ENCODE results near the gene KDSR. TPM values are rescaled to one million over a fixed set of nuclear protein-coding genes. Genes with fewer than 3 reads are reported as not detected.

The KDSR gene
- polyA plus RNA-seq, 1 donor: 35.6 TPM

GRCh38 chr18:63397349-63397748, 30.3 kb upstream of the KDSR start:
- DNase-seq: no peak
- H3K9me3 ChIP-seq (ENCODE audit: control insufficient read depth, low read depth, low read length): no peaks in the 10 kb centered on the region
- H3K27me3 ChIP-seq (ENCODE audit: control insufficient read depth, insufficient read depth, low read length): no peaks in the 10 kb centered on the region
- 100% methylated on average over 1 of the region's 1 CpG for WGBS (ENCODE audit: insufficient coverage, low lambda C conversion rate)
- H3K36me3 ChIP-seq (ENCODE audit: control insufficient read depth, insufficient read depth, low read length): peaks cover 60% of the 10 kb centered on the region
- no peak overlapping the region for H3K27ac ChIP-seq (ENCODE audit: low read length)
- no peak overlapping the region for H3K4me3 ChIP-seq (ENCODE audit: low read length)
- no peaks in the 10 kb centered on the region for H3K4me1 ChIP-seq (ENCODE audit: control insufficient read depth, insufficient read depth, low read length)

DNA sequence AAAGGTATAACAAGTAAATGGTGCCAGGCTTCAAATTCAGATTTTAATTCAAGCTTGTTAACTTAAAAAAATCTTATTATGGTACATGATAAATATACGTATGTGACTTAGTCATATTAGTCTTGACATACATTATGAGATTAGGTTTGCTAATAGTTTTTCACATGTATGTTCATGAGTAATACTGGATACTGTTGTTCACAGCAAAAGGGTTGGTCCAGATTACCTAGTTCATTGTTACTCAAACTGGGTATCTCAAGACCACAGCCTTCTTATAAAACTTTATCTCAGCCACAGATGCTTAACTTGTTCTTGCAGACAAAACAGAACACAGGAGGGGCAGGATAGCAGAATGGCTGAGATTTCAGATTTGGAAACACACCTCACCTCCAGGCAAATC, 28.5 kb upstream of the KDSR start:
- Histone ChIP-seq H3K4me3 (ENCODE audit: low read length) (no peak overlapping the region), H3K27me3 (ENCODE audit: control insufficient read depth, insufficient read depth, low read length) (no peaks in the 10 kb centered on the region), H3K9me3 (ENCODE audit: control insufficient read depth, low read depth, low read length) (no peaks in the 10 kb centered on the region), H3K36me3 (ENCODE audit: control insufficient read depth, insufficient read depth, low read length) (peaks cover 56% of the 10 kb centered on the region), H3K27ac (ENCODE audit: low read length) (no peak overlapping the region), H3K4me1 (ENCODE audit: control insufficient read depth, insufficient read depth, low read length) (no peaks in the 10 kb centered on the region)
- WGBS (ENCODE audit: insufficient coverage, low lambda C conversion rate): no CpG with 5 or more reads among the region's 1 CpG
- no peak for DNase-seq

GRCh38 chr18:63394954-63395353, 27.9 kb upstream of the KDSR start:
- DNase-seq: no peak

DNA sequence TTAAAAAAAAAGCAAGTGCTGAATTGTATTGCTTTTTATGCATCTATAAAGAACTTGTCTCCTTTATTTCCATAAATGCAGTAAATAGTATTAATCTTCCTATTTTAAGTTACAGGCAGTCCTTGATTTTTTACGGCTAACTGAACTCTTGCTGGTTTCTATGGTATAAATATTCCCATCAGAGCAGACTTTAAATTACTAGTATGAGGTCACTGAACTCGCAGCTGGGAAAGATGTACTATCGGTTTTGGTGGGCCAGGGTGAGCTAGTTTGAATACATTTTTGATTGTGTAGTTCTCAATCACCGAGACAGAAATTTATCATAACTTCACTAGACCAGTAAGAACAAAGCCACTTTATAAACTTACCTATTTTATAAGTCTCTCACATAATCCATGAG, 20.9 kb upstream of the KDSR start:
- no peak overlapping the region for H3K4me3 ChIP-seq (ENCODE audit: low read length)
- DNase-seq: no peak
- H3K27me3 ChIP-seq (ENCODE audit: control insufficient read depth, insufficient read depth, low read length): no peaks in the 10 kb centered on the region
- 100% methylated on average over 1 of the region's 4 CpGs for WGBS (ENCODE audit: insufficient coverage, low lambda C conversion rate)
- H3K9me3 ChIP-seq (ENCODE audit: control insufficient read depth, low read depth, low read length): peaks cover 2% of the 10 kb centered on the region
- no peaks in the 10 kb centered on the region for H3K4me1 ChIP-seq (ENCODE audit: control insufficient read depth, insufficient read depth, low read length)
- H3K27ac ChIP-seq (ENCODE audit: low read length): no peak overlapping the region
- H3K36me3 ChIP-seq (ENCODE audit: control insufficient read depth, insufficient read depth, low read length): peaks cover 16% of the 10 kb centered on the region

More at GRCh38 chr18:63394954-63395353, 27.9 kb upstream of the KDSR start:
- H3K9me3 ChIP-seq (ENCODE audit: control insufficient read depth, low read depth, low read length): no peaks in the 10 kb centered on the region
- H3K4me1 ChIP-seq (ENCODE audit: control insufficient read depth, insufficient read depth, low read length): no peaks in the 10 kb centered on the region
- peaks cover 58% of the 10 kb centered on the region for H3K36me3 ChIP-seq (ENCODE audit: control insufficient read depth, insufficient read depth, low read length)
- no peaks in the 10 kb centered on the region for H3K27me3 ChIP-seq (ENCODE audit: control insufficient read depth, insufficient read depth, low read length)
- no peak overlapping the region for H3K27ac ChIP-seq (ENCODE audit: low read length)
- WGBS (ENCODE audit: insufficient coverage, low lambda C conversion rate): 89% methylated on average over 1 of the region's 3 CpGs
- no peak overlapping the region for H3K4me3 ChIP-seq (ENCODE audit: low read length)

DNA sequence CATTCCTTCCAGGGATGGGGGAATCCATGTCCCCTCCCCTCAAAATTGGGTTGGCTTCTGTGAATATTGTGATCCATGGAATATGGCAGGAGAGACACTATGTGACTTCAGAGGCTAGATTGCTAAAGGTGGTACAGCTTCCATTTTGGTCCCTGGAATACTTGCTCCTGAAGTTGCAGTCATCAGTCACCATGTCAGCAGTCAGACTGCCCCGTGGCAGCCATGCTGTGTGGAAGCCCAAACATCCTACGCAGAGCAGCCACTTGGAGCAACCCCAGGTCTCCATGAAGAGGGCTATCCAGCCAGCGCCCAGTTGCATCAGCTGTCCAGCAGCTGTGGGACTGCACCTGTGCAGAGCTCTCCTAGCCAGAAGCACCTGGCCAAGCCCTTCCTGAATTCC, 15.8 kb upstream of the KDSR start:
- H3K4me3 ChIP-seq (ENCODE audit: low read length): no peak overlapping the region
- no CpG with 5 or more reads among the region's 3 CpGs for WGBS (ENCODE audit: insufficient coverage, low lambda C conversion rate)
- DNase-seq: no peak
- H3K4me1 ChIP-seq (ENCODE audit: control insufficient read depth, insufficient read depth, low read length): no peaks in the 10 kb centered on the region
- no peaks in the 10 kb centered on the region for H3K36me3 ChIP-seq (ENCODE audit: control insufficient read depth, insufficient read depth, low read length)
- H3K27me3 ChIP-seq (ENCODE audit: control insufficient read depth, insufficient read depth, low read length): no peaks in the 10 kb centered on the region
- H3K9me3 ChIP-seq (ENCODE audit: control insufficient read depth, low read depth, low read length): peaks cover 3% of the 10 kb centered on the region
- H3K27ac ChIP-seq (ENCODE audit: low read length): no peak overlapping the region

DNA sequence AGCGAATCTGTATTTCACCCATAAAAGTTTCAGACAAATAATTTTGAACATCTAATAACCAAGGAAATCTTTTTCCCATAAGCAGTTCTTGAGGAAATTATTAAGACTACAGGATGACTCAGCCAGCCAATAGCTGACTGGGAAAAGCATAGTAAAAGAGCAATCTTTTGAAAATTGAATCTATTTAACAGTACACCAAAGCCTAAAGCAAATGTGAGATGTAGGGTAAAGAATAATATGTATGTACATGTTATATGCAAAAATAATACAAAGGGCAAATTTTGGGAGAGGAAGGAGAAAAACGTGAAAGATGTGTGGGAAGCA, 12.6 kb upstream of the KDSR start:
- 60% methylated on average over 1 of the region's 2 CpGs for WGBS (ENCODE audit: insufficient coverage, low lambda C conversion rate)
- Histone ChIP-seq H3K4me1 (ENCODE audit: control insufficient read depth, insufficient read depth, low read length) (no peaks in the 10 kb centered on the region), H3K27ac (ENCODE audit: low read length) (no peak overlapping the region), H3K36me3 (ENCODE audit: control insufficient read depth, insufficient read depth, low read length) (no peaks in the 10 kb centered on the region), H3K4me3 (ENCODE audit: low read length) (no peak overlapping the region), H3K9me3 (ENCODE audit: control insufficient read depth, low read depth, low read length) (peaks cover 3% of the 10 kb centered on the region), H3K27me3 (ENCODE audit: control insufficient read depth, insufficient read depth, low read length) (no peaks in the 10 kb centered on the region)
- DNase-seq: no peak

GRCh38 chr18:63378919-63379638, 12.1 kb upstream of the KDSR start:
- 94% methylated on average over 3 of the region's 4 CpGs for WGBS (ENCODE audit: insufficient coverage, low lambda C conversion rate)

DNA sequence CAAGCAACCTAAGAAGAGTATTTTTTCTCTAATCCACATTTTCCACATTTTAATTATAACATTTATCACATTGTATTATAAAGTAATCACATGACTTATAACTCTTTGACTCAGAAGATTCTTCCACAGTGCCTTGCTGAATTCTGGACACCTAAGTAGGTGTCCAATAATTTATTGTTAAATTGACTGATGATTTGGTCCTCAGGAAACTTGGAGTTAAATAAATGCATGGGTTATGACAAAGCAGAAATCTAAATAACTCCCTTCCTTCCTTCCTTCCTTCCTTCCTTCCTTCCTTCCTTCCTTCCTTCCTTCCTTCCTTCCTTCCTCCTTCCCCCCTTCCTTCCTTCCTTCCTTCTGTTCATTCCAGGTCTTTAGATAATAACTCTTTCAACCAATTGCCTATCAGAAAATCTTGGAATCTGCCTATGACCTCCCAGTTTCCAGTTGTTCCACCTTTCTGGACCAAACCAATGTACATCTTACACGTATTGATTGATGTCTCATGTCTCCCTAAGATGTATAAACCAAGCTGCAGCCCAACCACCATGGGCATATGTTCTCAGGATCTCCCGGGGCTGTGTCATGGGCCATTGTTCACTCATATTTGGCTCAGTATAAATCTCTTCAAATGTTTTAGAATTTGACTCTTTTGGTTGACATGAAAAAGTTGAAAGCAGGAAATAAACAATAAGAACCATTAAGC, 10.4 kb upstream of the KDSR start:
- Histone ChIP-seq H3K4me3 (ENCODE audit: low read length) (no peak overlapping the region), H3K9me3 (ENCODE audit: control insufficient read depth, low read depth, low read length) (no peaks in the 10 kb centered on the region), H3K4me1 (ENCODE audit: control insufficient read depth, insufficient read depth, low read length) (no peaks in the 10 kb centered on the region), H3K27me3 (ENCODE audit: control insufficient read depth, insufficient read depth, low read length) (no peaks in the 10 kb centered on the region), H3K36me3 (ENCODE audit: control insufficient read depth, insufficient read depth, low read length) (no peaks in the 10 kb centered on the region), H3K27ac (ENCODE audit: low read length) (no peak overlapping the region)
- no CpG with 5 or more reads among the region's 2 CpGs for WGBS (ENCODE audit: insufficient coverage, low lambda C conversion rate)
- no peak for DNase-seq

More at GRCh38 chr18:63378919-63379638, 12.1 kb upstream of the KDSR start:
- Histone ChIP-seq H3K27me3 (ENCODE audit: control insufficient read depth, insufficient read depth, low read length) (no peaks in the 10 kb centered on the region), H3K36me3 (ENCODE audit: control insufficient read depth, insufficient read depth, low read length) (no peaks in the 10 kb centered on the region), H3K9me3 (ENCODE audit: control insufficient read depth, low read depth, low read length) (peaks cover 3% of the 10 kb centered on the region), H3K4me1 (ENCODE audit: control insufficient read depth, insufficient read depth, low read length) (no peaks in the 10 kb centered on the region), H3K4me3 (ENCODE audit: low read length) (no peak overlapping the region), H3K27ac (ENCODE audit: low read length) (no peak overlapping the region)
- no peak for DNase-seq

DNA sequence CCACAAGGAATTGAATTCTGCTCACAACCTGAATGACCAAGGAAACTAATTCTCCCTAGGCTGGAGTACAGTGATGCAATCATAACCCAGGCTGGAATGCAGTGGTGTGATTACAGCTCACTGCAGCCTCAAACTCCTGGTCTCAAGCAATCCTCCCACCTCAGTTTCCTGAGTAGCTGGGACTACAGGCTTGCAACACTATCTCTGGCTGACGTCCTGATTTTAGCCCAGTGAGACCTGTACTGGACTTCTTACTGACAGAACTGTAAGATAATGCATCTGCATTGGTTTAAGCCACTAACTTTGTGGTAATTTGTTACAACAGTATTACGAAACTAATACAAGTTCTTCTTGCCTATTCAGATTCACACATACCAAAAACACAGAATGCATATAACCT, 9.5 kb upstream of the KDSR start:
- no peaks in the 10 kb centered on the region for H3K4me1 ChIP-seq (ENCODE audit: control insufficient read depth, insufficient read depth, low read length)
- no peaks in the 10 kb centered on the region for H3K9me3 ChIP-seq (ENCODE audit: control insufficient read depth, low read depth, low read length)
- no peaks in the 10 kb centered on the region for H3K36me3 ChIP-seq (ENCODE audit: control insufficient read depth, insufficient read depth, low read length)
- H3K27me3 ChIP-seq (ENCODE audit: control insufficient read depth, insufficient read depth, low read length): no peaks in the 10 kb centered on the region
- H3K27ac ChIP-seq (ENCODE audit: low read length): no peak overlapping the region
- DNase-seq: no peak
- H3K4me3 ChIP-seq (ENCODE audit: low read length): no peak overlapping the region
- no CpG with 5 or more reads among the region's 2 CpGs for WGBS (ENCODE audit: insufficient coverage, low lambda C conversion rate)

GRCh38 chr18:63374540-63374939, 7.5 kb upstream of the KDSR start:
- Histone ChIP-seq H3K9me3 (ENCODE audit: control insufficient read depth, low read depth, low read length) (no peaks in the 10 kb centered on the region), H3K27me3 (ENCODE audit: control insufficient read depth, insufficient read depth, low read length) (no peaks in the 10 kb centered on the region), H3K27ac (ENCODE audit: low read length) (no peak overlapping the region), H3K4me1 (ENCODE audit: control insufficient read depth, insufficient read depth, low read length) (no peaks in the 10 kb centered on the region), H3K4me3 (ENCODE audit: low read length) (no peak overlapping the region), H3K36me3 (ENCODE audit: control insufficient read depth, insufficient read depth, low read length) (no peaks in the 10 kb centered on the region)
- WGBS (ENCODE audit: insufficient coverage, low lambda C conversion rate): no CpG with 5 or more reads among the region's 1 CpG
- no peak for DNase-seq

DNA sequence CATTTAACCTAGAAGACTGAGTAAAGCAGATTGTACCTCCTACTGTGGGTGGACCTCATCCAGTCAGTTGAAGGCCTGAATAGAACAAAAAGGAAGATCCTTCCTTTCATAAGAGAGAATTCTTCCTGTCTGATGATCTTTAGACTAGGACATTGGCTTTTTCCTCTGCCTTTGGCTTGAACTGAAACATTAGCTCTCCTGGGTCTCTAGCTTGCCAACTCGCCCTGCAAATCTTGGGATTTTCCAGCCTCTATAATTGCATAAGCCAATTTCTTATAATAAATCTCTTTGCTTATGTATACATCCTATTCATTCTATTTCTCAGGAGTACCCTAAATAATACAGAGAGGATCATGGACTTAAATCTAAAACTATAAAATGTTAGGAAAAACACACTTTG, 6.2 kb upstream of the KDSR start:
- H3K9me3 ChIP-seq (ENCODE audit: control insufficient read depth, low read depth, low read length): no peaks in the 10 kb centered on the region
- no peak overlapping the region for H3K27ac ChIP-seq (ENCODE audit: low read length)
- no peaks in the 10 kb centered on the region for H3K4me1 ChIP-seq (ENCODE audit: control insufficient read depth, insufficient read depth, low read length)
- no peak for DNase-seq
- no peaks in the 10 kb centered on the region for H3K36me3 ChIP-seq (ENCODE audit: control insufficient read depth, insufficient read depth, low read length)
- no peaks in the 10 kb centered on the region for H3K27me3 ChIP-seq (ENCODE audit: control insufficient read depth, insufficient read depth, low read length)
- no peak overlapping the region for H3K4me3 ChIP-seq (ENCODE audit: low read length)
- no CpG with 5 or more reads among the region's 1 CpG for WGBS (ENCODE audit: insufficient coverage, low lambda C conversion rate)
